HL-60/S4 treated with retinoic acid at 250 ng/mL for 4 days and 3 days (cell line): ENCODE results near the gene RNU1-4.
"Not testable (repeated sequence)": the region's sequence is repeated elsewhere in the genome, so short reads cannot be mapped to it uniquely, and the experiment has no call there.

Experiments
- in situ Hi-C: fragments of 300-500 bp; cut with MboI; formaldehyde crosslinking; loops from 2 replicates; pipeline ENCODE4 v1.7.0; 2022; ENCODE audit warnings: low sequenced_read_pairs

RNU1-4 gene

GRCh38 chr1:16727190-16728111, 12.9 kb upstream of the RNU1-4 start:
- in situ Hi-C loops: loop anchor here (10.0 kb wide), 1 partner anchor 123 kb away; no protein-coding TSS in a partner anchor

- in situ Hi-C loops: loop anchor here (10.0 kb wide), 1 partner anchor 124 kb away; no protein-coding TSS in a partner anchor
These were observed 11.9 kb upstream of the RNU1-4 start for GRCh38 chr1:16728243-16728949.

- in situ Hi-C loops: not testable (repeated sequence)
These were observed 7.9 kb upstream of the RNU1-4 start for GRCh38 chr1:16732254-16732896.

- in situ Hi-C loops: not testable (repeated sequence)
These were observed 914 bp downstream of the RNU1-4 start for GRCh38 chr1:16741230-16741629.

GRCh38 chr1:16747660-16748059, 7.3 kb downstream of the RNU1-4 start:
- in situ Hi-C loops: not testable (repeated sequence)

GRCh38 chr1:16748710-16749109, 8.4 kb downstream of the RNU1-4 start:
- in situ Hi-C loops: not testable (repeated sequence)

GRCh38 chr1:16749910-16750888, 9.9 kb downstream of the RNU1-4 start:
- in situ Hi-C loops: not testable (repeated sequence)

- in situ Hi-C loops: not testable (repeated sequence)
These were observed 12.5 kb downstream of the RNU1-4 start for GRCh38 chr1:16752770-16753169.

- in situ Hi-C loops: not testable (repeated sequence)
These were observed 15.1 kb downstream of the RNU1-4 start for GRCh38 chr1:16755385-16755784.

GRCh38 chr1:16755932-16756331, 15.6 kb downstream of the RNU1-4 start:
- in situ Hi-C loops: not testable (repeated sequence)

- in situ Hi-C loops: not testable (repeated sequence)
These were observed 17.3 kb downstream of the RNU1-4 start for GRCh38 chr1:16757574-16757973.

GRCh38 chr1:16758060-16758459, 17.7 kb downstream of the RNU1-4 start:
- in situ Hi-C loops: not testable (repeated sequence)

- in situ Hi-C loops: not testable (repeated sequence)
These were observed 18.8 kb downstream of the RNU1-4 start for GRCh38 chr1:16759041-16759493.

- in situ Hi-C loops: not testable (repeated sequence)
These were observed 19.5 kb downstream of the RNU1-4 start for GRCh38 chr1:16759650-16760455.

- in situ Hi-C loops: not testable (repeated sequence)
These were observed 20.1 kb downstream of the RNU1-4 start for GRCh38 chr1:16760456-16760765.

- in situ Hi-C loops: not testable (repeated sequence)
These were observed 20.5 kb downstream of the RNU1-4 start for GRCh38 chr1:16760801-16761200.

- in situ Hi-C loops: not testable (repeated sequence)
These were observed 24.0 kb downstream of the RNU1-4 start for GRCh38 chr1:16764248-16764819.

- in situ Hi-C loops: not testable (repeated sequence)
These were observed 24.7 kb downstream of the RNU1-4 start for GRCh38 chr1:16764820-16765655.
